ENCODE results near the gene PCDHA10.
"Not testable (repeated sequence)": the region's sequence is repeated elsewhere in the genome, so short reads cannot be mapped to it uniquely, and the experiment has no call there.

GRCh38 chr5:140808241-140808888 lies 47.3 kb upstream of the PCDHA10 start:
- not testable (repeated sequence) for TF ChIP-seq CTCF (IDR thresholded peaks at IDR 0.05 in 4 of 5, conservative IDR thresholded peaks at IDR 0.05 in 1 of 5); POLR2A (IDR thresholded peaks at IDR 0.05)
